Ishikawa (cell line): ENCODE measurements around the gene OBSCN.
A peak's percentile ranks its signal among the peaks of the same experiment; 100 is the strongest.

Experiments
- CEBPB ChIP-seq: IDR thresholded peaks from 2 replicates; pipeline ENCODE4 v1.6.1; 2012
- CREB1 ChIP-seq: IDR thresholded peaks from 2 replicates; pipeline ENCODE4 v1.6.1; 2012; ENCODE audit warnings: low read depth
- EGR1 ChIP-seq: IDR thresholded peaks from 2 replicates; pipeline ENCODE4 v1.6.1; 2012
- EP300 ChIP-seq: IDR thresholded peaks from 2 replicates; pipeline ENCODE4 v1.6.1; 2012; ENCODE audit warnings: borderline replicate concordance
- FOXM1 ChIP-seq: IDR thresholded peaks from 2 replicates; pipeline ENCODE4 v1.6.1; 2012; ENCODE audit warnings: low read depth, borderline replicate concordance
- NFIC ChIP-seq: IDR thresholded peaks from 2 replicates; pipeline ENCODE4 v1.6.1; 2012
- RAD21 ChIP-seq: IDR thresholded peaks from 2 replicates; pipeline ENCODE4 v1.6.1; 2012; ENCODE audit warnings: low read depth
- TAF1 ChIP-seq: IDR thresholded peaks from 2 replicates; pipeline ENCODE4 v1.6.1; 2012; ENCODE audit warnings: low read depth, mild to moderate bottlenecking
- TCF12 ChIP-seq: IDR thresholded peaks from 2 replicates; pipeline ENCODE4 v1.6.1; 2012; ENCODE audit warnings: low read depth
- TEAD4 ChIP-seq: IDR thresholded peaks from 2 replicates; pipeline ENCODE4 v1.6.1; 2012
- YY1 ChIP-seq: IDR thresholded peaks from 2 replicates; pipeline ENCODE4 v1.6.1; 2012; ENCODE audit warnings: low read depth
- ZBTB7A ChIP-seq: IDR thresholded peaks from 2 replicates; pipeline ENCODE4 v1.6.1; 2012; ENCODE audit warnings: low read depth
- TF ChIP-seq, protein P1 (sequence below): IDR thresholded peaks from 2 replicates; pipeline ENCODE4 v1.6.1; 2012; ENCODE audit warnings: low read depth, mild to moderate bottlenecking
- TF ChIP-seq, protein P2 (sequence below): IDR thresholded peaks from 2 replicates; pipeline ENCODE4 v1.6.1; 2012
- TF ChIP-seq, protein P3 (sequence below): IDR thresholded peaks from 2 replicates; pipeline ENCODE4 v1.6.1; 2012

Gene OBSCN

DNA sequence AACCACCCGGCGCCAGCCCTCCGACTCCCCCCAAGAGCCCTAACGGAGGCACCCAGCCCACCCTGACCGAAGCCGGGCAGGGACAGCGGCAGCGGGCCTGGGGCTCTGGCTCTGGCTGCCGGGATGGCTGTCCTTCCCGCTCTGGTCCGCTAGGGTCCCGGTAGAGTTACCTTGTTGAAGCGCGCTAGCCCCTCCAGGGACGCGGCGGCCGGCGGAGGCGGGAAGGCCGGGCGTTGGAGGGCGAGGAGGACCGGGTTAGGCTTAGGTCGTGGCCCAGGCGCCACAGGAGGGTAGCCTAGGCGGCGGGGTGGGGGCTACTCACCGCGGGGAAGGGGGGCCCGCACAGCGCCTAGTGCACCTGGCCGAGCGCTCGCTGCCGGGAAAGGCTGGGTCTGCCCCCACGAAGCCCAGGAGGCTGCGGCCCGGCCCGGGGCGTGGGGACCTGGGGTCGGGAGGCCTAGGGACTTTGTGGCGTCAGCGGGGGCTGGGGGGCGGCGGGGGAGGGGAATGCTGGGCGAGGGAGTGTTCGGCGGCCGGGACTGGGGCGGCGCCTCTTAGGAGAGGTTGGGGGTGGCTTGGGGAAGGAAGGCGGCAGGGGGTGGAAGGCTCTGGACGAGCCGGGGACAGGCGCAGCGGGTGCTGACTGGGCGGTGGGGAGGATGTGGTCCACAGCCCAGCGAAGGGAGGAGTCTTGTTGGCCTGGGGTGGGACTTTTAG, 208.5 kb downstream of the OBSCN start, which contains the start of gene TRIM17:
Gene TRIM17 (minus strand): TSS at position 645 of the 717 bp plus-strand sequence. CDS start 1,789 bp downstream, outside the sequence.
- TF ChIP-seq ZBTB7A (no peak), EP300 (no peak), RAD21 (no peak), TAF1 (no peak), NFIC (no peak), TCF12 (no peak), EGR1 (no peak), YY1 (no peak), TEAD4 (no peak), FOXM1 (no peak), CEBPB (no peak), CREB1 (no peak)
- TF ChIP-seq, protein P1, sequence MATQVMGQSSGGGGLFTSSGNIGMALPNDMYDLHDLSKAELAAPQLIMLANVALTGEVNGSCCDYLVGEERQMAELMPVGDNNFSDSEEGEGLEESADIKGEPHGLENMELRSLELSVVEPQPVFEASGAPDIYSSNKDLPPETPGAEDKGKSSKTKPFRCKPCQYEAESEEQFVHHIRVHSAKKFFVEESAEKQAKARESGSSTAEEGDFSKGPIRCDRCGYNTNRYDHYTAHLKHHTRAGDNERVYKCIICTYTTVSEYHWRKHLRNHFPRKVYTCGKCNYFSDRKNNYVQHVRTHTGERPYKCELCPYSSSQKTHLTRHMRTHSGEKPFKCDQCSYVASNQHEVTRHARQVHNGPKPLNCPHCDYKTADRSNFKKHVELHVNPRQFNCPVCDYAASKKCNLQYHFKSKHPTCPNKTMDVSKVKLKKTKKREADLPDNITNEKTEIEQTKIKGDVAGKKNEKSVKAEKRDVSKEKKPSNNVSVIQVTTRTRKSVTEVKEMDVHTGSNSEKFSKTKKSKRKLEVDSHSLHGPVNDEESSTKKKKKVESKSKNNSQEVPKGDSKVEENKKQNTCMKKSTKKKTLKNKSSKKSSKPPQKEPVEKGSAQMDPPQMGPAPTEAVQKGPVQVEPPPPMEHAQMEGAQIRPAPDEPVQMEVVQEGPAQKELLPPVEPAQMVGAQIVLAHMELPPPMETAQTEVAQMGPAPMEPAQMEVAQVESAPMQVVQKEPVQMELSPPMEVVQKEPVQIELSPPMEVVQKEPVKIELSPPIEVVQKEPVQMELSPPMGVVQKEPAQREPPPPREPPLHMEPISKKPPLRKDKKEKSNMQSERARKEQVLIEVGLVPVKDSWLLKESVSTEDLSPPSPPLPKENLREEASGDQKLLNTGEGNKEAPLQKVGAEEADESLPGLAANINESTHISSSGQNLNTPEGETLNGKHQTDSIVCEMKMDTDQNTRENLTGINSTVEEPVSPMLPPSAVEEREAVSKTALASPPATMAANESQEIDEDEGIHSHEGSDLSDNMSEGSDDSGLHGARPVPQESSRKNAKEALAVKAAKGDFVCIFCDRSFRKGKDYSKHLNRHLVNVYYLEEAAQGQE, result no peak
- TF ChIP-seq, protein P2, sequence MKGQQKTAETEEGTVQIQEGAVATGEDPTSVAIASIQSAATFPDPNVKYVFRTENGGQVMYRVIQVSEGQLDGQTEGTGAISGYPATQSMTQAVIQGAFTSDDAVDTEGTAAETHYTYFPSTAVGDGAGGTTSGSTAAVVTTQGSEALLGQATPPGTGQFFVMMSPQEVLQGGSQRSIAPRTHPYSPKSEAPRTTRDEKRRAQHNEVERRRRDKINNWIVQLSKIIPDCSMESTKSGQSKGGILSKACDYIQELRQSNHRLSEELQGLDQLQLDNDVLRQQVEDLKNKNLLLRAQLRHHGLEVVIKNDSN, result no peak
- TF ChIP-seq, protein P3, sequence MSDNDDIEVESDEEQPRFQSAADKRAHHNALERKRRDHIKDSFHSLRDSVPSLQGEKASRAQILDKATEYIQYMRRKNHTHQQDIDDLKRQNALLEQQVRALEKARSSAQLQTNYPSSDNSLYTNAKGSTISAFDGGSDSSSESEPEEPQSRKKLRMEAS, result no peak

DNA sequence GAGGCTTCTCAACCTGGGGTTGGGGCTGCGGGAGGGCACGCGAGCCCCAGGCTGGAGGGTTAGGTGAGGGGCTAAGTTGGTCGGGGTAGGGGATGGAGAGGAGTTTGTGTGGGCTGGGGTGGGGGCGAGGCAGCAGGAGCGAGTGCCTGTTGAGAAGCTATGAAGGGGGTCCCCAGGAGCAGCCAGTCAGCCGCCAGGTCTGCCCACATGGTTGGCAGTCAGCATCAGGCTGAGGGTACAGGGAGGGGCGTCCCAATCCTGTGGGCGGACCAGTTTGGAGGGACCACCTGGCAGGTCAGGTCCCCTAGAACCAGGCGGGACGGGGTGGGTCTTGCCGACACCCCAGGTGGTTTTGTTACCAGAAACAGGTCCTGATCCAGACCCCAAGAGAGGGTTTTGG, 209.2 kb downstream of the OBSCN start:
- TF ChIP-seq CEBPB (no peak), ZBTB7A (no peak), TCF12 (no peak), FOXM1 (no peak), CREB1 (no peak)
- TF ChIP-seq, protein P1, result no peak
- TF ChIP-seq, protein P2, result no peak
- TF ChIP-seq, protein P3, result no peak

DNA sequence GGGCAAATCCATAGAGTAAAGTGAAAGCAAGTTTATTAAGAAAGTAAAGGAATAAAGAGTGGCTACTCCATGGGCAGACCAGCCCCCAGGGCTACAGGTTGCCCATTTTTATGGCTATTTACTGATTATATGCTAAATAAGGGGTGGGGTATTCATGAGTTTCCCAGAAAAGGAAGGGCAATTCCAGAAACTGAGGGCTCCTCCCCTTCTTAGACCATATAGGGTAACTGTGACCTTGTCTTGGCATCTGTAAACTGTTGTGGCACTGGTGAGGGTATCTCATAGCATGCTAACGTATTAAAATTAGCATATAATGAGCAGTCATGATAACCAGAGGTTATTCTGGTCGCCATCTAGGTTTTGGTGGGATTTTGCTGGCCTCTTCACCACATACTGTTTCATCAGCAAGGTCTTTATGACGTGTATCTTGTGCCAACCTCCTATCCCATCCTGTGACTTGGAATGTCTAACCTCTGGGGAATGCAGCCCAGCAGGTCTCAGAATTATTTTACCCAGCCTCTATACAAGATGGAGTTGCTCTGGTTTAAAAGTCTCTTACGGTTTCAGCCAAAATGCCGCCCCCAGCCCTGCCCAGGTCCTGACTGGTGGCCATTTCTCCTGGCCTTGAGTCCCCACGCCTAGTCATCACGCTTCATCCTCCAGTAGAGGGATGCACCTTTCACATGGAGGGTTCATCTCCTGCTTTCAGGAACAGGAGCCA, 209.8 kb downstream of the OBSCN start:
- TF ChIP-seq NFIC, result no peak
- TF ChIP-seq CREB1, result 0 out of 2 replicates have a peak, but pooled peaks have one; percentile 19
- TF ChIP-seq YY1, result peak; percentile 65
- no peak for TF ChIP-seq RAD21
- TF ChIP-seq, protein P2, result no peak
- no peak for TF ChIP-seq EP300
- no peak for TF ChIP-seq ZBTB7A
- TF ChIP-seq TCF12, result no peak
- TF ChIP-seq, protein P1, result no peak
- peak; percentile 84 for TF ChIP-seq TEAD4
- TF ChIP-seq CEBPB, result no peak
- no peak for TF ChIP-seq TAF1
- TF ChIP-seq FOXM1, result no peak
- TF ChIP-seq, protein P3, result no peak
- TF ChIP-seq EGR1, result no peak
